SU-DHL-6 (cell line): ENCODE measurements around the gene STPG3.

Experiments
- CTCF ChIP-seq: fragments of 200-600 bp; sonication (generic); IDR thresholded peaks from one replicate; pipeline ENCODE4 v1.5.1; 2017; ENCODE audit warnings: antibody characterized with exemption, mild to moderate bottlenecking, low read length, moderate library complexity; ENCODE audit not compliant: insufficient read depth, poor library complexity, severe bottlenecking
- EZH2phosphoT487 ChIP-seq: fragments of 200-600 bp; sonication (generic), shearing (Covaris generic); conservative IDR thresholded peaks from 2 replicates; pipeline ENCODE4 v1.6.1; 2018; ENCODE audit warnings: mild to moderate bottlenecking, antibody characterized with exemption, low read length, moderate library complexity, mixed read lengths

DNA sequence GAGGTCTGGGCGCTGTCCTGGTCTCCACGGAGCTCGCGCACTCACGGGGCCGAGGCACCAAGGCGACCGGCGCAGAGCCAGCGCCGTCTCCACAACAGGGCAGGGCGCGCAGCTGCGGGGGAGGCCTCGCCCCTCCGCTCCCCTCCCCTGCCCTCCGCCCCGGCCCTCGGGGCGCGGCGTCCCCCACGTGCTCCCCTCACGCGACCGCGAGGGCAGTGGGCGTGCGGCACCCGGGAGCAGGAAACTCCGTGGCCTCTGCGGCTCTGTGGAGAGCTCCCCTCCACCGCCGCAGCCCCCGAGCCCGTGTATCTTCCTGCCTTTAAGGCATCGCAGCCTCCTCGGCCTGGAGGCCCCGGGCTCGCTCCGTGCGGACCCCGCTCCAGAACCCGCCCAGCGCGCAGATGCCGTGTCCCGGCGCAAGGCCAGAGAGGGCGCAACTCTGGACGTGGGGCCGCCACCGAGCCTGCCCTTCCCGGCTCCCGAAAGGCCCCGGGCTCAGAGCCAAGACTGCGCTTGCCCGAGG, 10.7 kb upstream of the STPG3 start:
- TF ChIP-seq CTCF: no peak
- no peak for TF ChIP-seq EZH2phosphoT487
